ENCODE measurements around the gene CGNL1. TPM values are rescaled to one million over a fixed set of nuclear protein-coding genes. Genes with fewer than 3 reads are reported as not detected.

CGNL1 gene
- total and polyA plus RNA-seq, 2 experiments from 2014 or later, result 11.4 to 13.1 TPM

- H3K9me3 ChIP-seq (ENCODE audit: low read depth), result no peaks in the 10 kb centered on the region
- no peak for DNase-seq (ENCODE audit: low spot score)
- TF ChIP-seq CTCF (IDR thresholded peaks at IDR 0.05; ENCODE audit: poor library complexity), result no peak
- H3K79me2 ChIP-seq, result no peaks in the 10 kb centered on the region
- H2AFZ ChIP-seq, result no peak overlapping the region
- H3K4me3 ChIP-seq, result no peak overlapping the region
- no peaks in the 10 kb centered on the region for H3K27me3 ChIP-seq
- no peaks in the 10 kb centered on the region for H4K20me1 ChIP-seq (ENCODE audit: insufficient read depth, poor library complexity, severe bottlenecking)
- H3K4me2 ChIP-seq, result no peak overlapping the region
- WGBS (ENCODE audit: low lambda C conversion rate, missing lambda C conversion rate), result 94% methylated on average over 2 of the region's 2 CpGs
- H3K4me1 ChIP-seq (ENCODE audit: insufficient read depth), result peaks cover 35% of the 10 kb centered on the region
- no peak overlapping the region for H3K27ac ChIP-seq
- no peaks in the 10 kb centered on the region for H3K9me2 ChIP-seq (replicated peaks; ENCODE audit: insufficient read depth)
- H3K36me3 ChIP-seq (replicated peaks; ENCODE audit: insufficient read depth, low read depth), result no peaks in the 10 kb centered on the region
Observed at GRCh38 chr15:57525581-57525980, 149.3 kb downstream of the CGNL1 start.

GRCh38 chr15:57526076-57526475 lies 149.8 kb downstream of the CGNL1 start:
- Histone ChIP-seq H2AFZ (no peak overlapping the region), H3K36me3 (replicated peaks; ENCODE audit: insufficient read depth, low read depth) (no peaks in the 10 kb centered on the region), H3K4me2 (no peak overlapping the region), H3K27ac (no peak overlapping the region), H3K4me1 (ENCODE audit: insufficient read depth) (peaks cover 35% of the 10 kb centered on the region), H3K27me3 (no peaks in the 10 kb centered on the region), H4K20me1 (ENCODE audit: insufficient read depth, poor library complexity, severe bottlenecking) (no peaks in the 10 kb centered on the region), H3K9me2 (replicated peaks; ENCODE audit: insufficient read depth) (no peaks in the 10 kb centered on the region), H3K79me2 (no peaks in the 10 kb centered on the region), H3K9me3 (ENCODE audit: low read depth) (no peaks in the 10 kb centered on the region), H3K4me3 (no peak overlapping the region)
- TF ChIP-seq EZH2 (IDR thresholded peaks at IDR 0.05; ENCODE audit: borderline replicate concordance) (no peak), CTCF (IDR thresholded peaks at IDR 0.05; ENCODE audit: poor library complexity) (no peak), EZH2phosphoT487 (IDR thresholded peaks at IDR 0.05; ENCODE audit: low read depth, severe bottlenecking, unreplicated experiment) (no peak)
- DNase-seq (ENCODE audit: low spot score), result no peak

DNA sequence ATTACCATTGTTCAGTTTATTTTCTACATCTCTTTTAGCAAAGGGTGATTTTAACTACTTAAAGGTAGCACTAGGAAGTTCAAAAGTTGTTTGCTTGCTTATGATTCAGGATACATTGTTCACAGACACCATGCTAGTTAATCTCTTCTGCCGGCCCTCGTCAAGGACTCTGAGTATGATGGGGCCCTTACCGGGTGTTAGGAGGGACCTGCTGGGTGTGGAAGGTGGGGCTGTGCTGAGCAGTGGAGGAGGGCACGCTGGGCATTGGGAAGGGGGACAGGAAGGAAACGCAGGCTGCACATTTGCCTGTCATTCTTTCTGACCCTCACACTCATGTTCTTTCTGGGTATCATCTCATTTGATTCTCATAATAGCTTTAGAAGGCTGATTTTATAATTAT lies 150.3 kb downstream of the CGNL1 start:
- Histone ChIP-seq H3K79me2 (no peaks in the 10 kb centered on the region), H3K4me2 (no peak overlapping the region), H3K27me3 (no peaks in the 10 kb centered on the region), H3K4me1 (ENCODE audit: insufficient read depth) (peaks cover 35% of the 10 kb centered on the region), H3K9me3 (ENCODE audit: low read depth) (no peaks in the 10 kb centered on the region), H3K36me3 (replicated peaks; ENCODE audit: insufficient read depth, low read depth) (no peaks in the 10 kb centered on the region), H3K4me3 (no peak overlapping the region), H3K9me2 (replicated peaks; ENCODE audit: insufficient read depth) (no peaks in the 10 kb centered on the region), H2AFZ (no peak overlapping the region), H4K20me1 (ENCODE audit: insufficient read depth, poor library complexity, severe bottlenecking) (no peaks in the 10 kb centered on the region), H3K27ac (no peak overlapping the region)
- 53% methylated on average over 5 of the region's 5 CpGs for WGBS (ENCODE audit: low lambda C conversion rate, missing lambda C conversion rate)
- no peak for DNase-seq (ENCODE audit: low spot score)
- no peak for TF ChIP-seq EZH2 (IDR thresholded peaks at IDR 0.05; ENCODE audit: borderline replicate concordance)
- TF ChIP-seq CTCF (IDR thresholded peaks at IDR 0.05; ENCODE audit: poor library complexity), result no peak
- no peak for TF ChIP-seq EZH2phosphoT487 (IDR thresholded peaks at IDR 0.05; ENCODE audit: low read depth, severe bottlenecking, unreplicated experiment)

Data from hepatocyte (in vitro differentiated cells).